Measurements from ENCODE around the gene LETM1.

LETM1 gene

DNA sequence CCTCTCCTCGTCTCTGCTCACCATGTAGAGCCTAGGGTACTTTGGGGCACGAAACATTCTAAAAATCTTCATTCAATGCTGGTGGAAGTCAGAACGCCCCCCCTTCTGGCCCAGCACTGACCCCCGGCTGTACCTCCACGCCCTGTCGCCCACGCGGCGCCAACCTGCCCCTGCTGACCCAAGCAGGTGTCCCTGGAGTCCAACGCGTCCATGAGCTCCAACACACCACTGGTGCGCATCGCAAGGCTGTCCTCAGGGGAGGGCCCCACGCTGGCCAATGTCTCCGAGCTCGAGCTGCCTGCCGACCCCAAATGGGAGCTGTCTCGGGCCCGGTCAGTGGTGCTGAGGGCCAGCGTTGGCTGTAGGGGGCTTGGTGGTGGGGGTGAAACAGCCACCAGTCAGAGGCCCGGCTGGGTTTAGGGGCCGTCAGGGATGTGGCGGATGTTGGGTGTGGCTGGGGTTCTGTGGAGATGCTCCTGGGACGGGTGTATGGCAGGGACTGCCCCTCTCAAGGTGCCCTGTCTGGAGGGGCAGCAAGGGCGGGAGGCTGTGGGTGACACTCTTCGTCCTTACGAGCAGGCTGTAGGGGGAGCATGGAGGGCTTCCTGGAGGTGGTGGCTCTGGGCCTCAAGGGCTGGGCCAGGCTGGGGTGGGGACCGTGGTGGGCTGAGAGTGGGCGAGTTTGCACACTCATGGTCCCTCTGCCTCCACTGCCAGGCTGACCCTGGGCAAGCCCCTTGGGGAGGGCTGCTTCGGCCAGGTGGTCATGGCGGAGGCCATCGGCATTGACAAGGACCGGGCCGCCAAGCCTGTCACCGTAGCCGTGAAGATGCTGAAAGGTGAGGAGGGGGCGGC, 51.1 kb downstream of the LETM1 start:
- no peak for DNase-seq

DNA sequence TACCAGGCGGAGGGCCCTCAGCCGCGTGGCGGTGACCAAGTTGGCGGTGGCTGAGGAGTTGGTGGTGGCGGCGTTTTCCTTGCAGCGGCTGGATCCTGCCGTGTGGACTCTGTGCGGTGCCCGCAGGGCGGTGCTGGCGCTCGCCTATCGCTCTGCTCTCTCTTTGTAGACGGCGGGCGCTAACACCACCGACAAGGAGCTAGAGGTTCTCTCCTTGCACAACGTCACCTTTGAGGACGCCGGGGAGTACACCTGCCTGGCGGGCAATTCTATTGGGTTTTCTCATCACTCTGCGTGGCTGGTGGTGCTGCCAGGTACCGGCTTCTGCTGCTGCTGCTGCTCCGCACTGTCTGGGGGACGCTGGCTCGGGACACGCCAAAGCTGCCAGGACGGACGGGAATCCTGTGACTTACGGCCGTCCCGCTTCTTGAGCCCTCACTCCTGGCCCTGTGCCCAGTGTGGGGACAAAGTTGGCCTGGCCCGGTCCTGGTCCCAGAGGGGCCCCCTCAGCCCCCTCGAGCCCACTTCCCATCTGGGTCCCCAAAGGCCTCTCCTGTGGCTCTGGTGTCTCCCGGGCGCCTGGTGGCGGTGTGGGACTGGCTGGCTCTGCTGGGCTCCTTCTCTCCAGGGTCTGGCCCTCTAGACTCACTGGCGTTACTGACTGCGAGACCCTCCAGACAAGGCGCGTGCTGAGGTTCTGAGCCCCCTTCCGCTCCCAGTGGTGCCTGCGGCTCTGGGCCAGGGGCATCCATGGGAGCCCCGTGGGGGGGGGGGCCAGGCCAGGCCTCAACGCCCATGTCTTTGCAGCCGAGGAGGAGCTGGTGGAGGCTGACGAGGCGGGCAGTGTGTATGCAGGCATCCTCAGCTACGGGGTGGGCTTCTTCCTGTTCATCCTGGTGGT, 52.2 kb downstream of the LETM1 start:
- no peak for DNase-seq

DNA sequence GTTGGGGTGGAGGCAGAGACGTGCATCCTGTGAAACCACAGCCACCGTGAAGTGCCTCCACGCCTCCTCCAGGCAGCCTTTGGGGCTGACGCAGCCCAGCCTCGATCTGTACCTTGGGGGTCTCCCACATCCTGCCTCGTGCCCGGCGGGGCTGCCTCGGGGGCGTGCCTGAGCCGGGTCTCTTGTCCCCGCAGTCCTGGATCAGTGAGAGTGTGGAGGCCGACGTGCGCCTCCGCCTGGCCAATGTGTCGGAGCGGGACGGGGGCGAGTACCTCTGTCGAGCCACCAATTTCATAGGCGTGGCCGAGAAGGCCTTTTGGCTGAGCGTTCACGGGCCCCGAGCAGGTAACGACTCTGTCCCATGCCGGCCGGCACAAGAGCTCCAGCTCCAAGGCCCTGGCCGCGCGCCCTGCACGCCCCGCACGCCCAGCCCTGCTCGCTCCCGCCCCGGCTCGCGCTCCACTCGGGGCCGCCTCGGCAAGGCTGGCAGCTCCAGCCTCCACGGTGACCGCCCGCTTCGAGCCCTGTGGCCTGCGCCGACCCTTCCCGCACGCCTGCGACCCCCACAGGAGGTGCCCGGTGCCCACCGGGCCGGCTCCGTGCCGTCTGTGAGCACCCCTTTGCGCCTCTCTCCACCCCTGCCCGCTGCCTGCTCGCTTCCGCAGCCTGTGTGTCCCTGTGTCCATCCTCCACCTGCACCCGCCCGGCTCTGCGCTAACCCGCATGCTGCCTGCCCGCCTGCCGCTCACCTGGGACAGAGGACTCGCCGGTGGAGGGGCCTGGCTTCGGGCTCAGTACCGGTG, 53.0 kb downstream of the LETM1 start:
- DNase-seq: no peak

DNA sequence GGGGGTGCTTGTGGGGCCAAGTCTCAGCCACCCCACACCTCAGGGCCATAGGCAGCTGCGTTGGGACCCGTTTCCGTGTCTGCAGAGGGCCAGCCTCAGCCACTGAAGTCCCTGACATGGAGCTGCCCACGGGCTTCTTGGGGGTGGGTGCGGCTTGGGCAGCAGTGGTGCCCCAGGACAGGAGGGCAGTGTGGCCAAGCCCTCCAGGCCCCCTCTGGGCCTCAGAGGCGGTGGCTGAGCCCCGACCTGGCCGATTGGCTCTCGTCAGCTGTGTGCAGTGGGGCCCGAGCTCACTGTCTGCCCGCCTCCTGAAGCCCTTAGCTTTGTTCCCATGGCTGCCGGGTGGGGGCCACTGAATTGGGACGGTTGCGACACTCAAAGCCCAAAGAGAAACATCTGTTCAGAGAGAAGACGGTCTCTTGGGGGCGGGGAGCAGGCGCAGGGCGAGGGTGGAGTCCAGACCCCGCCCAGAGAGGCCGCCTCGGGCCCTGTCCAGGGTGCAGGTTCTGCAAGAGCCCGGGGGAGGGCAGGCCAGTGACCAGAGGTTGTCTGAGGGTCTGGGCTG, 53.7 kb downstream of the LETM1 start:
- no peak for DNase-seq

DNA sequence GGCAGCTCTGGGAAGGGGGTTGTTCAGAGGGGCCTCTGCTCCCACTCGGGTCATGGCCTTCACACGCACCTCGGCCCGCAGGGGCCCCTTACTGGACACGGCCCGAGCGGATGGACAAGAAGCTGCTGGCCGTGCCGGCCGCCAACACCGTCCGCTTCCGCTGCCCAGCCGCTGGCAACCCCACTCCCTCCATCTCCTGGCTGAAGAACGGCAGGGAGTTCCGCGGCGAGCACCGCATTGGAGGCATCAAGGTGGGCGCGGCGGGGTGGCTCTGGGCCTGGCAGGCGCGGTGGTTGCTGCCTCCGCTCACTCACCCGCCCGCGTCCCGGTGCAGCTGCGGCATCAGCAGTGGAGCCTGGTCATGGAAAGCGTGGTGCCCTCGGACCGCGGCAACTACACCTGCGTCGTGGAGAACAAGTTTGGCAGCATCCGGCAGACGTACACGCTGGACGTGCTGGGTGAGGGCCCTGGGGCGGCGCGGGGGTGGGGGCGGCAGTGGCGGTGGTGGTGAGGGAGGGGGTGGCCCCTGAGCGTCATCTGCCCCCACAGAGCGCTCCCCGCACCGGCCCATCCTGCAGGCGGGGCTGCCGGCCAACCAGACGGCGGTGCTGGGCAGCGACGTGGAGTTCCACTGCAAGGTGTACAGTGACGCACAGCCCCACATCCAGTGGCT, 54.5 kb downstream of the LETM1 start:
- DNase-seq: no peak

DNA sequence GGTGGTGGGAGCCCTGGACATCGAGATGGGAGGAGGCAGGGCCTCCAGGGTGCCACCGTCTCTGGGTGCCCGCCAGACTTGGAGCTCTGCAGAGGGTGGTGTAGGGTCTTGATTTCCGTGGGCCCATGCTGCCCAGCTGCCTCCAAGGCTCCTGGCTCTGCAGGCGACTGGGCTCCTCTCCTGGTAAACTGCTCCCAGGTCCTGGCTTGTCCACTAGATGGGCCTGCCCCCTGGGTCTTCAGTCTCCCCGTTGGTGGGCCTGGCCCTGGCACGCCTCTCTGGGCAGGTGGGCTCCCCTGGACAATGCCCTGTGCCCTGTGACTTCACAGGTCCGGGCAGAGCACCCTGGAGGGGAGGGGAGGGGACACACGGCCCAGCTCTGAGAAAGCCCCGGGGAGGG, 55.2 kb downstream of the LETM1 start:
- no peak for DNase-seq

DNA sequence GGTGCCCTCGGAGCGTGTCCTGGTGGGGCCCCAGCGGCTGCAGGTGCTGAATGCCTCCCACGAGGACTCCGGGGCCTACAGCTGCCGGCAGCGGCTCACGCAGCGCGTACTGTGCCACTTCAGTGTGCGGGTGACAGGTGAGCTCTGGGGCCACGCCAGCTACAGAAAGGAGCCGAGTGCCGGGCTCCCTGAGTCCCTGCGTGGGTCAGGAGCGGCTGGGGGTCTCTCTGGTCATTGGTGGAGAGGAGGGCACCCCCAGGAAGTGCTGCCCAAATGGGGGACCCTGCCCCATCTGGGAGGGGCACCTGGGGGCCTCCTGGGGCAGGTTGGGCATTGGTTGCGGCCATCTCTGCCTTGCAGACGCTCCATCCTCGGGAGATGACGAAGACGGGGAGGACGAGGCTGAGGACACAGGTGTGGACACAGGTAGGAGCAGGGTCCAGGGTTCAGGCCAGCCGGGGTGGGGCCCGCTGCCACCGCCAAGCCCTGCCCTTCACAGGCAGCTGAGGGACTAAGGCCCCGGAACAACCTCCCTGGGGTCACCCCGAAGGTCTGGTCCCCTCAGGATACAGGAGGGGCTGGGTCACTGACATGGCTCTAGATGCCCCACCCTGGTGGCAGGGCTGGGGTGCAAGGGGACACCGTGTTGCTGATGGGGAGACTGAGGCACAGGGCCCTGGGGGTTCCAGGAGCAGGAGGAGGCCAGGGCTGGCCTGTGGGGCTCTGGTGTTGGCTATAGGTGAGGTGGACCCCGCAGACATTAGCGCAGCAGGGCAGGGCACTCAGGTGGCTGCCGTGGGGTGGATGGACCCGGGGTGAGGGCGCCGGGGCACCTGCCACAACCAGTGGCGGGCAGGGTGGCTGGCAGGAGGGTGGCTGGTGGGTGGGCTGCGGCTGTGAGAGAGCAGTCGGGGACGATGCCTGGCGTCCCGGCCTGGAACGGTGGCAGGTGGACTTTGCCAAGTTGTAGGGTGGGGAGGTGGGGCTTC, 56.3 kb downstream of the LETM1 start:
- no peak for DNase-seq

DNA sequence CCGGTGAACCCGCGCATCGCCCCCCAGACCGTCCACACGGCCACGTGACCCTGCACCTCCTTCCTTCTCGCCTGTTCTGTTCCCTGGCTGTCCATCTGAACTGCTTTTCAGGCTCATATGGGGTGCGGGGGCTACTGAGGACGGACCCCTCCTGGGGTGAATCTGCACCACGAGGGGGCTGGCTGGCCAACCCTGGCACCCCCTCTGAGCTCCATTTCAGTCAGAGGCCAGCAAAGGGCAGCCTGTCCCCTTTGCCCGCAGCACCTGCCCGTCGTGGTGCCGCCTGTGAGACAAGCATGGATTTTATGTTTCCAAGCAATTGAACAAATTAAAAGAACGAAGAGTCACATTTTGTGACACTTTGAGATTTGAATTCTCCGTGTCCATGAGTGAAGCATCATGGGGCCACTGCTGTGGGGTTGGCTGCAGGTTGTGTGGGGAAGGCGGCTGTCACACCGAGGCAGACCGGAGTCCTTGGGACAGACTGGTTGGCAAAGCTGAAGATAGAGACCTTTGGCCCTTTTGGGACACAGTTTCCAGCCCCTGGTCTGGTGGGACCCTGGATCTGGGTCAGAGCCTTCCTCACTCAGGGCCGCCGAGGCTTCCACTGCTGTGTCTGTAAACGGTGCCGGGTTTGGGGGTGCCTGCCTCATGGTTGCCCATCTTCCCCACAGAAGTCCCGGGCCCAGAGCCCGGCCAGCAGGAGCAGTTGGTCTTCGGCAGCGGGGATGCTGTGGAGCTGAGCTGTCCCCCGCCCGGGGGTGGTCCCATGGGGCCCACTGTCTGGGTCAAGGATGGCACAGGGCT, 57.2 kb downstream of the LETM1 start:
- DNase-seq: no peak

DNA sequence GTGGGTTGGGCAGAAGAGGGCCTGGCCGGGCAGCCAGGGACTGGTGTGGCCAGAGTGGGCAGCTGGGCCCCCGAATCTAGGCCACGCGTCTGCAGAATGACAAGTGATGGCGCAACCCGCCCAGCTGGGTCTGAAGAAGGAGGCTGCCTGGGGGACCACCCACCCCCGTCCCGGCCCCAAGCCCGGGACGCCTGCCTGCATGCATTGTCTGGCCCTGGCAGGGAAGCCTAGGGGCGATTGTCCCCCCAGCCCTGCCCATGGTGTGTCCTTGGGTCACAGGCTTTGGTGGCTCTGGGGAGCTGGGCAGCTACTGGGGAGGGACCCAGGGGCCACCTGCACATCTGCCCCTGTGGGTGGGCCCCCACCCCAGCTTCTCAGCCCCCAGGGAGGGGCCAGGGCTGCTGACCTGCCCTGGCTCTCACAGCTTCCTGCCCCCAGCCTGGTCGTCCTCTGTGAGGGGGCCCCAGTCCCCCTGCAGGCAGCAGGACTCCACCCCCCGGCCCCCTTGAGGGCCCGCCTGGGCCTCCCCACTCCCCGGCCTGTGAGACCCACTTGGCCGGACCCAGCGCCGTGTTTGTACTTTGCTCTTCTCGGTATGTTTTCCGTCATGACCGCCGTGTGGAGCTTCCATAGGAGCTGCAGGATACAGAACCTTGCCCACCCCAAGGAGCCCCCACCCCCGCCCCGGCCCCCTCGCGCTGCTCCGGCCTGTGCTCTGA, 57.9 kb downstream of the LETM1 start:
- no peak for DNase-seq

DNA sequence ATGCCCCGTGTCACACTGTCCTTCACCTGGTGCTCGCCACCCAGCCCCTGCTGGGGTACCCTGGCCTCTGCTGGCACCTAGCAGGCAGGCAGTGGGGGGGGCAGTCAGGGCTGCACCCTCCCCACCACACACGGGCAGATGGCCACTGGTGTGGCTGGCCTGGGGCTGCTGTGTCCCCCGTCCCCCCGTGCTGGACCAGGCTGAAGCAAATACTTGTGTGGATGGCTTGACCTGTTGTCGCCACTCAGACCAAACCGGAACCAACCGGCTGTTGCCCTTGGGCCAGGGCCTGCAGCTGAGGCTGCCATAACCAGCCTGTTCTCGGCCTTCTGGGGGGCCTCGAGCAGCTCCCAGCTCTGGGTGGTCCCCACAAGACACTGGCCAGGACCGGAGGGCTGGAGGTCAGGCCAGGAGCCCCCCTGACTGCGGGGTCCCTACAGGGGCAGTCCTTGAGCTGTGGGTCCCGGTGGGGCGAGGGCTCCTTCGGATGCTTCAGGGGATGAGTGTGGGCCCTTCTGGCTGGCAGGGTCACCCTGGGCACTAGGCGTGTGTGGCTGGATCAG, 58.6 kb downstream of the LETM1 start:
- no peak for DNase-seq

DNA sequence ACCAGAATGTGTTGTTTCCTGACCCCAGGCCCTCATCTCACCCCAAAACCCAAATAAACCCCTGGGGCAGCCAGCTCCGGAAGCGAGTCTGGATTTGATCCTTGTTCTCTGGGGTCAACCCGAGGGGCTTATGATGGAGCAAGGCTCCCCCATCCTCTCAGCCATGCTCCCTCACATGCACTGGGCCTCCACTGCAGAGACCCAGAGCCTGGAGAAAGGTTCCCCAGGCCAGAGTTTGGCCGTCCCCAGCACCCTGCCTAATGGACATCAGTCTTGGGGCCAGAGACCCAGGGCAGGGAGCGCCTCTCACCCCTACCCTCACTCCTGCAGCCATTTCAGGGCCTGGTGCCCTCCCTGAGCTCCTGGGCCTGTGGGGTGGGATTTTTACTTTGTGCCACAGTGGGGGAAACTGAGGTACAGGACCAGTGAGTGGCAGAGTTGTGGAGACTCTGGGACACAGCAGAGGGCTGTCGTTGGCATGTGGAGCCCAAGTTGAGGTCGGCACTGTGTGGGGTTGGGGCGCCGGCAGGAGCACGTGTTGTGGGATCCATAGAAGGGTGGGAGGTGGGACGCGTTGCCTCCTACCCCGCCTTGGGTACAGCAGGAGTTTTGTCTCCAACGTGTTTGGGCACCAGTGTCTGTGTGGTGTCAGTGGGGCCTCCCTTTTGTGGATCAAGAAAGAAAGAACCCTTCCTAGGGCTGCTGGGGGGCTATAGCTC, 59.3 kb downstream of the LETM1 start:
- no peak for DNase-seq

DNA sequence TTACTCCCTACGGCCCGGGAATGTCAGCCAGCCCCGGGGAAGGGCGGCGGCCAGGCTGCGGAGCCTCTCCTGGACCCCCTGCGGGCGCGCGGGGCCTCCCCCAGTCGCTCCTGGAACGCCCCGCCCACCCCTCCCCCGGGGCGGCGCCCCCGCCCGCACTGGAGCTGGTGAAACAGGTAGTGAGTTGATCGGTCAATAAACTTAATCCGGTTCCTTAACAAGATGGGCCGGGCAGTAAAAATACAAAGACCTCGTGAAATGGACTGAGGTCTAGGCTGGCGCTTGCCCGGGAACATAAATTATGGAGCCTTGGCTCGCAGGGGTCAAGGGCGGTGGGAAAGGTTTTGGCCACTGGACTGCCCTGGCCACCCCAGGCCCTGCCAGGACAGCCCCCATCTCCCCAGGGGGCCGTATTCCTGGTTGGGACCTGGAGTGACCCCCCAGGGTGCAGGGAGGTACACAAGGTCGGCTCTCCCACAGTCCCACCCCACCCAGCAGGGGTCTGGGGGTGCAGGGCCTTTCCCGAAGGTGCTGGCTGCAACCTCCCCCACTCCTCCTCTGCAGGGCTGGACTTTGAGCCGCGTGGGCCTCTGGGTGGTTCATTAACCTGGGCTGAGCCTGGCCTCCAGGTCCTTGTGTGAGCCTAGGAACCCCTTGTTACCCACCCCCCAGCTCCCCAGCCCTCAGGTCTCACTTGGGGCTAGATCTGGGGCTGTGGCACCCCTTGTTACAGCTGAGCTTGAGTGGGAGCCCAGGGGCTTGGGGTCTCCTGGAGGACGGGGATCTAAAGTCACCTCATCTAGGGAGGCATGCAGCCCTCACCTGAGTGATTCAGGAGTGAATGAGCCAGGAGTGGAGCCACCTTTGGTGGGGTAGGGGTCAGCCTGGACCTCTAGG, 60.4 kb downstream of the LETM1 start:
- no peak for DNase-seq

DNA sequence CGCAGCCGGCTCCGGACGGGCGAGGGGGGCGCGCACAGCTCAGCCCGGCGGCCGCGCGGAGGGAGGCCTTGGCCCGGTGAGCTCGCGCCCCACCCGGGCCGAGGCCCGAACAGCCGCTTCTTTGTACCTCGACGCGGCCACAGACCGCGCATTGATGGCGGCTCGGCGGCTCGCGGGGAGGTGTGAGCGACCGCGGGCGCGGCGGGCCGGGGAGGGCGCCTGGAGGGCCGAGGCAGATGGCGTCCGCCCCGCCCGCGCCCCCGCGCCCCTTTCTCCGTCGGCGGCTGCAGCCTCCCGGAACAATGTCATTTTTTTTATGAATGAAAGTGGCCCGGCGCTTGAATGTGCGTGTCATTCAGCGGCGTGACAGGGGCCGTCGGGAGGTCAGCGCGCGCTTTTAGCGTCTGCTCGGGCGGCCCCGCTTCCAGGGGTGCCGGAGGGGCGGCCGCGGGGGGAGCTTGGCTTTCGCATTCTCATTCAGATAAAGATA, 61.1 kb downstream of the LETM1 start:
- DNase-seq: no peak

DNA sequence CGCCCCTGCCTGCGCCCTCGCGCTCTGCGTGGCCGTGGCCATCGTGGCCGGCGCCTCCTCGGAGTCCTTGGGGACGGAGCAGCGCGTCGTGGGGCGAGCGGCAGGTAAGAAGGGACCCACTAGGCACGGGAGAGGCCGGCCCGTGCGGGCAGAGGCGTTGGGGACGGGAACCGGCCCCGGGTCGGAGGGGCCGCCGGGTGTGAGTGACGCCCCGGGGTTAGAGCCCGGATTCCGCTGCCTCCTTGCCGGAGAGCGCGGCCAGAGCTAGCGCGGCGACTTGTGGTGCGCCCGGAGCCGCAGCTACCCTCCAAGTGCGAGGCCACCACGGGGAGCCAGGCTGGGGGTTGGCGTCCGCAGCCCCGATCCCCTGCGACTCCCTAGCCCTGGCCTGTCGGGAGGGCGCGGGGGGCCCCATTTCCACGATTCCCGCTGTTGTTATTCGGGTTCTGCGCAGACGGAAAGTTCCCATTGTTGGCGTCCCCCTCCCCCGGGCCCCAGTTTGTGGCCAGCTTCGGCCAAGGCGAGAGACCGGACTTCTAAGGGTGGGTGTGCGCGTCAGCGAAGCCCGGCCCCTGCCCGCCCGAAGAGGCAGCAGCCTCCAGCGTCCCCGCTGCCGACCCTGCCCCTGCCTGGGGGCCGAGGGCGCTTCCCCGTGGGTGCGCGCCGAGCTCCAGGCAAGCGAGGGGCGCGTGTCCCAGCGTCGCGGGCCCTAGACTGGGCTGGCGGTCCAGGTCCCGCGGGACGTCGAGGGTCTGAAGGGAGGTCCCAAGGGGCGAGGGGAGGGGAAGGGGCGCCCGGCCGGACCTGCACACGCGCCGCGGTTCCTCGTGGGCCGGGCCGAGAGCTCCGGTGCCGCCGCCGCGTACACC, 61.8 kb downstream of the LETM1 start:
- no peak for DNase-seq

DNA sequence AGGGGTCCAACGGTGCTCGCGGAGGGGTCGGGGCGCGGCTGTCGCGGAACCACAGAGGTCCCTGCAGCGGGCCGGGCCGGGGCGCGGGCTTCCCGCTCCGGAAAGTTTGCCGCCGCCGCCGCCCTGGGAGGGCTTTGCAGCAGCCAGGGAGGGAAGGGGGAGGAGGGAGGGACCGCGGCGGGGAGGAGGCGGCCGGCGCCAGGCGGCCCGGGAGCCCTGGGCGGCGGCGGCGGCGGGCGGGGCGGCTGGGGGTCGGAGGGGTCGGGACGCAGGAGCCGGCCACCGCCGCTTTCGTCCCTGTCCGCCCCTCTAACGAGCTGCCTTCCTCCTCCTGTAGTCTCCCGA, 62.5 kb downstream of the LETM1 start:
- DNase-seq: peak; percentile 32

DNA sequence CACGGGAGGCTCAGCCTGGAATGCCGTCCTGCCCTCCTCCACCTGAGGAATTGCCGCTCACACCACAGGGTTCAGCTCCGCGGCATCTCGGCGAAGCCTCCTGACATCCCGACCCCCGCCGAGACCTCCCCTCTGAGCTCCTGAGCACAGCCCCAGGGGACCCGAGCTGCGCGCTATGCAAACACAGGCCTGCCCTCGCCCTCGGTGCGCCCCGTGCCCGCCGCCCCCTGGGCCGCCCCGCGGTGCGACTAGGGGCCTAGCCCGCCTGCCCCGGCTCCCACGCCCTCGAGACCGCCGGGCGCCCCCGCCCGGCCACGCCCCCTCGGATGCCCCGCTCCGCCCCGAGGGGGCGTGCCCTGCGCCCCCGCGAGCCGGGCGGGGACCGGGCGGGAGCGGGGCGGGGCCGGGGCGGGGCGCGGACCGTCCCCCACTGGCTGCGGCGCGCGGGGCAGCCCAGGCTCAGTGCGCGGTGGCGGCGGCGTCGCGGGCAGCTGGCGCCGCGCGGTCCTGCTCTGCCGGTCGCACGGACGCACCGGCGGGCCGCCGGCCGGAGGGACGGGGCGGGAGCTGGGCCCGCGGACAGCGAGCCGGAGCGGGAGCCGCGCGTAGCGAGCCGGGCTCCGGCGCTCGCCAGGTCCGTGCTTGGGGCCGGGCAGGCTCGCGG, 63.0 kb downstream of the LETM1 start, which contains the start of gene FGFR3:
Gene FGFR3, plus strand, starts transcription at position 462 of the 664 bp plus-strand sequence. CDS start 642 bp downstream, outside the sequence.
- DNase-seq: peak; percentile 34
